GM19025 (cell line): ENCODE data around the gene FGFR4.

Source experiments
- ATAC-seq: cut with Tn5 transposase; IDR thresholded peaks from one replicate; pipeline ENCODE4 v1.9.1; 2021; ENCODE audit warnings: mild to moderate bottlenecking, low read depth, moderate library complexity; ENCODE audit not compliant: unreplicated experiment

FGFR4 gene

DNA sequence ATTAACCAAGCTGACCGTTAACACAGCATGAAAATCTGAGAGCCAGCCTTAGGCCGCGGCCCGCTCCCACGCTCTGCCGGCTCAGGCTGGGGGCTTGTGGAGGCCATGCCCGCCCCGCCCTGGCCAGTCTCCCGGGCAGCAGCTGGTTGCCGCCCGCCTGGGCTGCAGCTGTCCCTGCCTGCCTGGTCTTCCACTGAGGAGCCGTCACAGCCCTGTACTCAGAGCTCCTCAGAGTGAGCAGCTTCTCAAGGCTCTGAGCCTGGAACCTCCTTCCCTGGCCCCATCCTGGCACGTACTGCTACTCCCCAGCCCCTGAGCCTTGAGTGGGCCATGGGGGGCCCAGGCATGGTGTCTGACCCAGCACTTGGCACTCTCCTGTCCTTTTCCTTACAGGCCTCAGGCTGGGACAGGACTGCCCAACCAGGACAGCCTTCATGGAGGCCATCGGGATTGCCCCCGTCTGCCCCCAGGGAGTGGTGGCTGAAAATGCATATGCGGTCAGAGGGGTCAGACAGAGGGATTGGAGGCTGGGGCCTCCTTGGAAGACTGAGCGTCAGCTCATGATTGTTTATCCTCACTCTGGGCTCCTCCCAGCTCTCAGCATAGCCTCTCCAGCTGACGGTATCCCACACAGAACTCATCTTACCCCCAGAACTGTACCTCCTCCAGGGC lies 11.9 kb downstream of the FGFR4 start:
- ATAC-seq, result no peak

DNA sequence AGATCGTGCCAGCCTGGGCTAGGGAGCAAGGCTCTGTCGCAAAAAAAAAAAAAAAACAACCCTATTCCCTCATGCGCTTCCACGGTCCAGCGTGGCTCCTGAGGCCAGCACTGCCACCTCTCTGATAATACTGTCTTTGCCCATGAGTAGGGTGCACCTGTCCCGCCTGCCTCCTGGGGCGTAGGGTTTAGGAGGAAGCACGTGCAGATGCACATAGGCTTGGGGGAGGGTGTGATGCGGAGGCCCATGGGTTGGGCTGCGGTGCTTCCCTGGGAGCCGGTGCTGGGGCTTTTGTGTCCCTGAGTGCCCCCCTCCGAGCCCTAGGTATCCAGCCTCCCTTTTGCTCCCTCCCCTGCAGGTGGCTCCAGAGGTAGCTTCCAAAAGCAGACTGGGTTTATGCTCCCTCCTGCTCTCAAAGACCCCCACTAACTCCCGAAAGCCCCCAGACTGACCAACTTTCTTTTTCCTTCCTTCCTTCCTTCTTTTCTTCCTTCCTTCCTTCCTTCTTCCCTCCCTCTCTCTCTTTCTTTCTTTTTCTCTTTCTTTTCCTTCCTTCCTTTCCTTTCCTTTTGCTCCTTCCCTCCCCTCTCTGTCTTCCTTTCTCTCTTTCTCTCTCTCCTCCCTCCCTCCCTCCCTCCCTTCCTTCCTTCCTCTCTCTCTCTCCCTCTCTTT lies 12.8 kb downstream of the FGFR4 start:
- ATAC-seq, result no peak

DNA sequence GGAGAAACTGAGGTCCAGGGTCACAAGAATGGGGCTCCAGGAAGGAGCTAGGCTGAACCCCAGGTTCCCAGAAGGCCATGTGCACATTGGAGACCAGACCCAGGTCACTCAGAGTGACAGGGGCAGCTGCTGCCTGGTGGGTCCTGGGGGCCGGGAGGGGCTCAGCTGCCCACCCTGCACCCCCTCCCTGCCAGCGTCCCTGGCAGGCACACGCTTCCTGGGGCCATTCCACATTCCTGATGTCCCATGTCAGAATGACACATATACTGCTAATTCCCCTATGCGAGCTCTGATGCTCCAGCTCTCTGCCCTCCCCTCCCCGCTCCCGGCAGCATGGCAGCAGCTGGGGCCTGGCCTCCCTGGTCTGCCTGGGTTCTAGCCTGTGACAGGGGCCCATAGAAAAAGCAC lies 14.0 kb downstream of the FGFR4 start:
- ATAC-seq, result no peak

DNA sequence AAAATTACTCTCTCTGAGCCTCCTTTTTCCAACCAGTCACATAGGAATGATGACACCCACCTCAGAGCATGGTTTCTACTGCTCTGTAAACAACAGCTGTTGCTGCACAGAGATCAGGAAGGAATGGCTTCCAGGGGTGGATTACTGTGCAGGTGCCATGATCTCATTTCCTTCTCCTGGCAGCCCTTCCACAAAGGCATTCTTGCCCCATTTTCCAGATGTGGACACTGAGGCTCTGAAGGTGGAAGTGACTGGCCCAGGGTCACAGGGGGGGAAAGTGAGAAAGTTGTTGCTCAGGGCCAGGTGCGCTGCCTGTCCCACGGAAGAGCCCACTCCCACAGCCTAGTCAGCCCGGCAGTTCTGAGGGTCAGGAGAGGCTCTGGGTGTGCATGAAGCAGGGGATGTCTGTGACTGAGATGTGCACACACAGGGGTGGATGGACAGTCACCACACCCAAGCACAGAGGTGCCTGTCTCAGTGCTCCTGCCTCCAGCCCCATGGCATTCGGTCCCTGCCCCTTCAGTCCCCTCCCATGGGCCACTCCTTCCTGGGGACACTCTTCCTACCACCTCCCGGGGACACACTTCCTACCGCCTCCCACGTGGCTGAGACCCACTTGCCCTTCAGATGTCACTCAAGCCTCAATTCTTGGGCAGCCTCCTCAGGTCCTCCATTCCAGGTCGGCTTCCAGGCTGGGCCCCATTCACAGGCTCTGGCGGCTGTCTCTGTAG lies 17.0 kb downstream of the FGFR4 start:
- ATAC-seq, result no peak

DNA sequence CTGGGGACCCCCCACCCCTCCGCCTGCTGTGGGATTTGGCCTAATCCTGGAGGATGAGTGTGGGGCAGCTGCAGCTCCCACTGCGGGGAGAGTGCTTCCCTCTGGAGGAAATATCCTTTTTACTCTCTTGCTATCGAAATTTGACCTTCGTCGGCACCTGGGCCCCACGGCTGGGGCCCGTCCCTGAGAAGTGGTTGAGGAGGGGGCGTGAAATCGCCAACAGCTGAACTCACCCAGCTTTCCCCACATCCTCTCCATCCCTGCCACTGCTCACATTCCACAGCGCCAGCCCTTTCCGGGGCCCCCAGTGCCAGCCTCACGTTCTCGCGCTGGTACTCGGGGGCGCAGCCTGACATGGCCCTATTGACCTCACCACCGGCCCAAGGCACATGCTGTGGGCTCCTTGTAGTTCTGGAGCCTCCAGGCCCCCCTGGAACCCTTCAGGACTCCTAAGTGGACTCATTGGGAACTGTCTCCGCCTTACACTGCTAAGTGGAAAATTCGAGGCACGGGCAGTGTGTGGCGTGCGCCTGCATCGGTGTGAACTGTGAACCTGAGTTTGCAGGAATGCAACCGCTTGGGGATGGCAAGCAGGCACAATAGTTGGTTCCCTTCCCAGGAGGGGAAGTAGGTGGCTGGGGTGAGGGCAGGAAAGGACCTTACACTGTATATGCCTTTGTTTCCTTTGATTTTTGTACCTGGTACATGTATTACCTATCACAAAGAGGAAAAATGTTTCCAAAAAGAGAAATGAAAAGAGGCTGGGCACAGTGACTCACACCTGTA lies 19.2 kb downstream of the FGFR4 start:
- no peak for ATAC-seq

DNA sequence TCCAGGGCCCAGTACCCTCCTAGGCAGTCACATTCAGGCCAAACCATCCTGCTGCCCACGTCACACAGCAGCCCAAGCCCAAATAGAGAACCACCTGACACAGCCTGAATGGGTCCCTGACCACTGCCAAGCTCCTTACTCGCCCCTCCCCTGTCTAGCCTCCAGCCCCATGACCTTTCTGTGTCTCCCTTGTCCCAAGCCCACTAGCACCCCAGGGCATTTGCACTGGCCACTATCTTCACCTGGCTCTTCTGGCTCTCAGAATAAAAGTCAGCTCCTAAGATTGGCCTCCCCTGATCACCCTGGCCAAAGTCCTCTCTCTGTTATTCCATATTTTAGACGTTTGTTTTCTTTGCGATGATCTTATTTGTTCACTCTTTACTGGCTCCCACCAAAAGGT lies 20.4 kb downstream of the FGFR4 start:
- no peak for ATAC-seq

DNA sequence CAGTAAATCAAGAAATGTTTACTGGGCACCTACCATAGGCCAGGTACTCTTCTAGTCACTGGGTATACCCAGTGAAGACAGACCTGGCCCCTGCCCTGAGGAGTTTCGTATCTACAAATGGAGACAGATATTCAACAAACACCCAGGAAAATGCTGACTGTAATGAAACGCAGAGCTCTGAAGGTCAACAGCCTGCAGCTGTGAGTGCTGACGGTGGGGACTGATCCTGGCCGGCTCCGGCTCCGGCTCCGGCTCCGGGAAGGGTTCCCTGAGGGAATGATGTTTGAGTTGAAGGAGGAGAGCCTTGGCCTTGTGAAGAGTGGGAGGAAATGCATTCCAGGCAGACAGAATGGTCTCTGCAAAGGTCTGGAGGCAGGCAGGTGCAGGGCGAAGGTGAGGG lies 23.1 kb downstream of the FGFR4 start:
- ATAC-seq, result no peak

DNA sequence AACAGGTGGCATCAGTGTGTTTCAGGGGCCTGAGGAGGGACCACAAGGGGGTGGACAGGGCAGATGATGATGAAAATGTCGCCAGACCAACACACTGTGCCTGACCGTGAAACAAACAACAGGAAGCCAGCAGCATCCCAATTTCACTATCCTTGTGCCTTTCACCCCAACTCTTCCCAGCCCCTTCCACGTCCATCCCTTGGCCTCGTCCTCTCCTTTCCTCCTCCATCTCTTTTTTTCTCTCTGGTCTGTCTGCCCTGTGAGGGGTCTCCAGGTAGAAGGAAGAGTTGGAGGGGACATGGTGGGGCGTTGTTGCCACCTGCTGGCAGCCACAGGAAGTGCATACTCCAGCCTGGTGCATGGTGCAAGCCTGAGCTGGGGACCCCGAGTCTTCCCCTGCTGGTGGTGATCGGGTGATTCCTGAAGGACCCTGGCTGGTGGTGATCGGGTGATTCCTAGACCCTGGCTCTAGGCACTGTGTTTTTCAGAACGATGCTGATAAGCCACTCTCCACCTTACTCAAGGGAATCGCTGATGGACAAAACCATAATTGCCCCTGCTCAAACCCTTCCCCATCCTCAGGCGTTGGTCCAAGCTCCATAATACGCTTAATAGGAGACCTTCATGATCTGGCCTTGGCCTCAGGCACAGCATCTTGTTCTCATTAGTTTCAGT lies 25.1 kb downstream of the FGFR4 start:
- ATAC-seq, result no peak

DNA sequence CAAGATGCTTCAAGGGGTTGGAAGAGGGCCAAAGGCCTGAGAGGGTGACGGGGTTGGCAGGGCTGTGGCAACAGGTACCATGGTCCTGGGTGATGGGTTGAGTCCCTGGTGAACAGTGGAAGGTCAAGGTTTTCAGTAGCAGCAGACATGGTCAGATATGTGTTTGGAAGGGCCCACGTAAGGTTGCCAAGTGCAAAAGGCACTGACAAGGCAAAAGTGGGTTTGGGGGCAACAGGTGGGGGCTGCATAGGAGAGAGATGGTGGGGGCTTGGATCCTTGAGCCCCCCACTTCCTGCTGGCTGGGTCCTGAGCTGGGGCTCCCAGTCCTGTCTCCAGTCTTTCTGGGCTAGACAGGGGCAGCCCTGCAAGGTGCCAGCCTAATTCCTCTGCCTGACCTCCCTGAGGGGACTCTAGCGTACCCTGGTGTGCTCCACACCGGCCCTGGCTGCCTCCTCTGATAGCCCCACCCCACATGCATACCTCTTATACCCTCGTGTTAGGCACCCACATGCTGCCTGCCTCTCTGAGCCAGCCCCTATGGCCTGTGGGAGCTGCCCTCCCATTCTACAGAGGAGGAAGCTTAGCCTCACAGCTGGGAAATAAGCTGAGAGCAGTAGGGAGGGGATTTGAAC lies 26.0 kb downstream of the FGFR4 start:
- no peak for ATAC-seq

DNA sequence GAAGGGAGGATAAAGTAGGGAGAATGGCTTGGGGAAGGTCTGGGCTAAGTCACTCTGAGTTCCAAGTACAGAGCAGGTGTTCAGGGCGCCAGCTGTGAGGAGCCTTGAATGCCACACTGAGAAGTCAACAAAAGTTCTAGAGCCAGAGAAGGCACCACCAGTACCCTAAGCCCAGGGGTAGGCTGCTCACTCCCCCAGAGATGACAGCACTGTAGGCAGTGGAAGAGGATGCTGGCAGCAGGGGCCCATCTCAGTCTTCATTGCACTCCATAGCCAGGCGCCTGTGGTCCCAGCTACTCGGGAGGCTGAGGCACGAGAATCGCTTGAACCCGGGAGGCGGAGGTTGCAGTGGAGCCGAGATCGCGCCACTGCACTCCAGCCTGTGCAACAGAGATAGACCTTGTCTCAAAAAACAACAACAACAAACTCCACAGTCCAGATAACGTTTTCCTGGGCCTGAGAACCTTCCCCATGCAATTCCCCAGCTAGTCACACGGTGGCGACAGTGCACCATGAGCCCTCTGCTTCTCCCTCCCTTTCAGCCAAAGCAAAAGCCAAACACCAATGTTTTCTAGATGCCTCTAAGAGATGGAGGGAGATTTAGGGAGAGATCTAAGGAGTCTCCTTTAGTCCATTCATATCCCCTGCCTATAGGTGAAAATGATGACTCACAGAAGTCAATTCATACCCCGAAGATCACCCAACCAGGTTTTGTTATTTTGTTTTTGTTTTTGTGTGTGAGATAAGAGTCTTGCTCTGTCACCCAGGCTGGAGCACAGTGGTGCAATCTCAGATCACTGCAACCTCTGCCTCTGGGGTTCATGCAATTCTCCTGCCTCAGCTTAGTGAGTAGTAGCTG lies 27.1 kb downstream of the FGFR4 start:
- ATAC-seq, result no peak

DNA sequence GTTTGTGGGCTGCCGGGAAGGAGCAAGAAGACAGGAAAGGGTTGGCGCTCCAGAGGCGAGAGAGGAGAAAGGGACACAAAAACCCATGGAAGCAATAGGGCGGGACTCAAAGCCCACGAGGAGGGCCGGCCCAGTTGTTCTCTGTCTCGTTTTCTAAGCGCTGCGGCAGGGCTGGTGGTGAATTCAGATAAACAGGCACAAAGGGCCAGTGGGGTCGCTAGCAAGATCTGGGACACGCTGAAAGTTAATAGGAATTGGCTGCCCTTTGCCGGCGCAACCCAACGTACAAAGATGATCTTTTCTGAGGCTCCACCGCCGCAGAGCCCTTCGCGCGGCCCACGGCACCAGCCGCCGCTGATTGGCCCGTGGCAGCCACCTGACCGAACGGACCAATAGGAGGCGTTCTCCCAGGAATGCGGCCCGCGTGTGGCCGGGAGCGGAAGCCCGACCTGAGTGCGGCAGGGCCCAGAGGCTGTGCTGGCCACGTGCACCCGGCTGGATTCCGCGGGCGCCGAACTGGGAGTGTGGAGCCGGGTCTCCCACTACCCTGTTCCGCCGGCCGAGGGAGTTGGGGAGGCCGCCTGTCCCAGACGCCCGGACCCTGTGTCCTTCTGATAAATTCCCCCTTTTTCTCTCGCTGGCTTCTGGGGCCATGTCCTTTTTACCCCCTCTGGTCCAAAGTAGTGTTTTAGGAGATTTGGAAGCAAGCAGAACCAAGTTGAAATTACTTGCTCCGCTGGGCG lies 30.1 kb downstream of the FGFR4 start:
- ATAC-seq, result no peak

DNA sequence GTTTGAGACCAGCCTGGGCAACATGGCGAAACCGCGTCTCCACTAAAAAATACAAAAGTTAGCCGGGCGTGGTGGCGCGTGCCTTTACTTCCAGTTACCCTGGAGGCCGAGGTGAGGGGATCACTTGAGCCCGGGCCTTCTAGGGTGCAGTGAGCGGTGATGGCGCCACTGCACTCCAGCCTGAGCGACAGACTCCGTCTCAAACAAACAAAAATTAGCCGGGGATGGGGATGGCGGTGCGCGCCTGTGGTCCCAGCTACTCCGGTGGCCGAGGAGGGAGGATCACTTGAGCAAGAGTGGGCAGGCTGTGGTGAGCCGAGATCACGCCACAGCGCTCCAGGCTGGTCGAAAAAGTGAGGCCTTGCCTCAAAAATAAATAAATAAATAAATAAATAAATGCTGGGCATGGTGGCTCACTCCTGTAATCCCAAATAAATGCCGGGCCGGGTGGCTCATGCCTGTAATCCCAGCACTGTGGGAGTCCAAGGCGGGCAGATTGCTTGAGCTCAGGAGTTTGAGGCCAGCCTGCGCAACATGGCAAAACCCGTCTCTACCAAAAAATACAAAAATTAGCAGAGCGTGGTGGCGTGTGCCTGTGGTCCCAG lies 30.8 kb downstream of the FGFR4 start:
- ATAC-seq, result no peak

DNA sequence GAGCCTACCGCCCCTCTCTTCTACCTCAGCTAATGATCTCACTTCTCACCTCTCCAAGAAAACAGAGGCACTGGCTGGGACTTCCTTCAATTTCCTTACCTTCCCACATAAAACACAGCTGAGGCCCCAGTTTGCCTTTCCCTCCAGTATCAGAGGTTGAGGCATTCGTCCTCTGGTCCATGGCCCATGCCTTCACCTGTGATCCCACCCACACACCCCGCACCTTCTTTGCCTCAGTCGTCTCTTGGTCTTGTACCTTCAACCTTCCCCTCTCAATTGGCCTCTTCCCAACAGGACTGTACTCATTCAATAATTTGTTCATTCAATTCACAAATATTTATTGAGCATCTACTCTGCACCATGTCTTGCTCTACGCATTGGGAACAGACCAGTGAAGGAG lies 35.9 kb downstream of the FGFR4 start:
- ATAC-seq, result no peak

DNA sequence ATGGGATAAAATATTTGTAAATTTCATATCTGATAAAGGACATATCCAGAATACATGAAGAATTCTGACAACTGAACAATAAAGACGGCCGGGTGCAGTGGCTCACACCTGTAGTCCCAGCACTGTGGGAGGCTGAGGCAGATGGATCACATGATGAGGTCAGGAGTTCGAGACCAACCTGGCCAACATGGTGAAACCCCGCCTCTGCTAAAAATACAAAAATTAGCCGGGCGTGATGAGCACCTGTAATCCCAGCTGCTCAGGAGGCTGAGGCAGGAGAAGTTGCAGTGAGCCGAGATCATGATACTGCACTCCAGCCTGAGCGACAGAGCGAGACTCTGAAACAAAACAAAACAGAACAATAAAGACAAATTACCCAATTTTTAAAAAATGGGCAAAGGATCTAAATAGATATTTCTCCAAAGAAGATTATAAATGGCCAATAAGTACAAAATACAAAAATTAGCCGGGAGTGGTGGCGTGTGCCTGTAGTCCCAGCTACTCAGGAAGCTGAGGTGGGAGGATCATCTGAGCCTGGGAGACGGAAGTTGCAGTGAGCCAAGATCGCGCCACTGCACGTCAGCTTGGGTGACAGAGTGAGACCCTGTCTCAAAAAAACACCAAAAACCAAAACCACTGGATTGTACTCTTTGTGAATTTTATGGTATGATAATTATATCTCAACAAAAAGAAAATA lies 37.2 kb downstream of the FGFR4 start:
- no peak for ATAC-seq

DNA sequence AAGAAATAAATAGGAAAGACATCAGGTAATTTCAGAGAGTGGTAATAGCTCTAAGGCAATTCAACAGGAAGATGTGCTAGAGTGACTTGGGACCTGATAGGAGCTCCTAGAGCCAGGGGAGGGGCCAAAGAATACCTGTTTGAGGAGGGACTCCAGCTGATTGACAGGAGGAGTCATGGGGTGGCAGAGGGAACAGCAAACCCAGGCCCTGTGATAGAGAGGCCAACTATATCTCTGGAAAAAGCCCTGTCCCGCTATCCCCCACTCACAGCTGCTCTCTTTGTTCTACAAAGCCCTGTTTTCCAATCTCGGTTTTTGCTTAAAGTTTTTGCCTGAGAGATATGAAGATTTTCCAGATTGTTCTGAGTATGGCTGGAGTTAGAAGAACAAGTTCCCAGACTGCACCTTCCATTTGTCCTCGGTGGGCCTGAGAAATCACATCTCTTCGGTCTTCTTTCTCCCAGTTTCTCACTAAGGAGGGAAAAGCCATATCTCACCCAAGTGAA lies 37.8 kb downstream of the FGFR4 start:
- ATAC-seq, result no peak

DNA sequence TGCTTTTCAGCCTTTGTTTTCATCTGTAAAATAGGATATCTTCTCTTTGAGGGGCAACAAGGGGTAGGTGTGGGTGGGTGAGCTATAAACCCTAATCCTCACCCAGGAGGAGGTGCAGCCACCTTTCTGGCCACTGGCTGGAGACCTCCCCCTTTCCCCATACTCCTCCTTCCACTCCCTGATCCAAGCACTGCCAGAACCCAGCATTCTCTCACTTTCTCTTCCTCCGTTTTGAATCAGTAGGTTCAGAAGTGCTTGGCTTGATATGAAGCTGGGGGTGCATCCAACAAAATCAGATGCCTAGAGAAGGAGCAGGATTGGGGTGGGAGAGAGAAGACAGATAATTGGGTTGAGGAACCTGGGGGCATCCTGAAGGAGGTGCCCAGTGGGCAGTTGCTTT lies 40.1 kb downstream of the FGFR4 start:
- ATAC-seq, result no peak

DNA sequence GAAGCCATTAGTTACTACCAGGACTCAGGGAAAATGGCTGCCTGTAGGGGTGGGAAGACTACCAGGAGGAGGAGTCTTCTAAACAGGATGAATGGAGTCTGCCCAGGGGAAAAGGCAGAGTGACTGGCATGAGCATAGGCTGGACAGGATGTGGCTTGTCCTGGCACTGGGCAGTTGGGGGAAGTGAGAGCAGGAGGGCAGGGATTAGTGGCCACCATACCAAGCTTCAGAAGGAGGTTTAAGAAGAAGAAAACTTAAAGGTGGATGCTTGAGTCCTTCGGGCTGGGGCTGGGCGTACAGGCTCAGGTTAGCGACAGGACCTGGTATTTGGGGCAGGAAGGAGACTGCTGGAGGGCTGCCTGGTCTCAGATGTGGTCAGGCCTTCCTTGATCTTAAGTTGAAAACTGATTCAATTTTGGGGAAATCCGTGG lies 41.9 kb downstream of the FGFR4 start:
- ATAC-seq, result no peak
